ENCODE results near the gene PIGT.

GRCh38 chr20:45441746-45442145, 25.8 kb downstream of the PIGT start:
- TF ChIP-seq EZH2 (IDR thresholded peaks at IDR 0.05; ENCODE audit: low read depth) = no peak
- TF ChIP-seq, protein P1, sequence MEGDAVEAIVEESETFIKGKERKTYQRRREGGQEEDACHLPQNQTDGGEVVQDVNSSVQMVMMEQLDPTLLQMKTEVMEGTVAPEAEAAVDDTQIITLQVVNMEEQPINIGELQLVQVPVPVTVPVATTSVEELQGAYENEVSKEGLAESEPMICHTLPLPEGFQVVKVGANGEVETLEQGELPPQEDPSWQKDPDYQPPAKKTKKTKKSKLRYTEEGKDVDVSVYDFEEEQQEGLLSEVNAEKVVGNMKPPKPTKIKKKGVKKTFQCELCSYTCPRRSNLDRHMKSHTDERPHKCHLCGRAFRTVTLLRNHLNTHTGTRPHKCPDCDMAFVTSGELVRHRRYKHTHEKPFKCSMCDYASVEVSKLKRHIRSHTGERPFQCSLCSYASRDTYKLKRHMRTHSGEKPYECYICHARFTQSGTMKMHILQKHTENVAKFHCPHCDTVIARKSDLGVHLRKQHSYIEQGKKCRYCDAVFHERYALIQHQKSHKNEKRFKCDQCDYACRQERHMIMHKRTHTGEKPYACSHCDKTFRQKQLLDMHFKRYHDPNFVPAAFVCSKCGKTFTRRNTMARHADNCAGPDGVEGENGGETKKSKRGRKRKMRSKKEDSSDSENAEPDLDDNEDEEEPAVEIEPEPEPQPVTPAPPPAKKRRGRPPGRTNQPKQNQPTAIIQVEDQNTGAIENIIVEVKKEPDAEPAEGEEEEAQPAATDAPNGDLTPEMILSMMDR (conservative IDR thresholded peaks at IDR 0.05) = no peak
